ENCODE results near the gene MAP3K15. TPM values are rescaled to one million over a fixed set of nuclear protein-coding genes. Genes with fewer than 3 reads are reported as not detected.

Gene MAP3K15
- total and polyA plus RNA-seq, 2 of the 13 experiments (the other 11 are each of a cell fraction or from before 2014, with no cell fraction given) = 3.9 to 6.4 TPM

DNA sequence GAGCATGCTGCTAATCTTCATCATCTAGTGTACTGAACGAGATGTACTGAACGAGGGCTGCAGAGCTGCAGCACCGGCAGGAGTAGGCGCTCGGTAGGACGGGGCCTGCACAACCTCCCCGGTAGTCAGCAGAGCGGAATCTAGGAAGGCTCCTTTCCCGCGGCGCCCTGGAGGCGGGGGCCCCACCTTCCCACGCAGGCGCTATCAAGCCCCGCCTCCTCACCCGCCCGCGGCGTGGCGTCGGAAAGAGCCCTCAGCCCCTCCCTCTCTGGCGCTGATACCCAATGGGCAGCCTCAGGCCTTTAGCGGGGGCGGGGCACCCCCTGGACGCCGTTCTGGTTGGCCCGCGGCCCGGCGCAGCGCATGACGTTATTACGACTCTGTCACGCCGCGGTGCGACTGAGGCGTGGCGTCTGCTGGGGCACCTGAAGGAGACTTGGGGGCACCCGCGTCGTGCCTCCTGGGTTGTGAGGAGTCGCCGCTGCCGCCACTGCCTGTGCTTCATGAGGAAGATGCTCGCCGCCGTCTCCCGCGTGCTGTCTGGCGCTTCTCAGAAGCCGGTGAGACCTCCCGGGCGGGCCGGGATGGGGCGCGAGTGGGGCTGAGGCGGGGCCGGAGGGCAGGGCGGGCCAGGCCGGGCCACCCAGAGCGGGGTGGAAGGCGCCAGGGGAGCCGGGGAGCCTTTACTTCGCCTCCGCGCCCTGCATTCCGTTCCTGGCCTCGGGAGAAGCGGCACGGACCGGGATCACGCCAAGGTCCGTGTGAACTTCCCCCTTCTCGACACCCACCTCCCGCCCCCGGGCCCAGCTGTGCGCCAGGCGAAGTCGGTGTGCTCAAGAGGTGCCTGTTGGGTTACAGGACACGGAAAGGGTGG, 171.5 kb downstream of the MAP3K15 start, which contains the start of gene PDHA1 (continued):
- TF ChIP-seq, protein P1, sequence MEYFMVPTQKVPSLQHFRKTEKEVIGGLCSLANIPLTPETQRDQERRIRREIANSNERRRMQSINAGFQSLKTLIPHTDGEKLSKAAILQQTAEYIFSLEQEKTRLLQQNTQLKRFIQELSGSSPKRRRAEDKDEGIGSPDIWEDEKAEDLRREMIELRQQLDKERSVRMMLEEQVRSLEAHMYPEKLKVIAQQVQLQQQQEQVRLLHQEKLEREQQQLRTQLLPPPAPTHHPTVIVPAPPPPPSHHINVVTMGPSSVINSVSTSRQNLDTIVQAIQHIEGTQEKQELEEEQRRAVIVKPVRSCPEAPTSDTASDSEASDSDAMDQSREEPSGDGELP (IDR thresholded peaks at IDR 0.05; ENCODE audit: borderline replicate concordance, low read depth) = peak; percentile 39; the same call in 1 of the 2 replicates
- TF ChIP-seq MAFF (IDR thresholded peaks at IDR 0.05; ENCODE audit: low read depth, low read length) (no peak), ZNF431 (CRISPR knock-in tag; IDR thresholded peaks at IDR 0.05; ENCODE audit: borderline replicate concordance, low read depth) (peak; percentile 67), POGZ (CRISPR knock-in tag; IDR thresholded peaks at IDR 0.05) (peak; percentile 18; the same call in 1 of the 2 replicates), ZZZ3 (CRISPR knock-in tag; IDR thresholded peaks at IDR 0.05; ENCODE audit: borderline replicate concordance) (no peak), HCFC1 (IDR thresholded peaks at IDR 0.05; ENCODE audit: low read depth, low read length) (peak; percentile 46)
- TF ChIP-seq, protein P2, sequence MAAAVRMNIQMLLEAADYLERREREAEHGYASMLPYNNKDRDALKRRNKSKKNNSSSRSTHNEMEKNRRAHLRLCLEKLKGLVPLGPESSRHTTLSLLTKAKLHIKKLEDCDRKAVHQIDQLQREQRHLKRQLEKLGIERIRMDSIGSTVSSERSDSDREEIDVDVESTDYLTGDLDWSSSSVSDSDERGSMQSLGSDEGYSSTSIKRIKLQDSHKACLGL (CRISPR knock-in tag; IDR thresholded peaks at IDR 0.05) = 0 out of 2 replicates have a peak, but pooled peaks have one; percentile 47
- TF ChIP-seq, protein P3, sequence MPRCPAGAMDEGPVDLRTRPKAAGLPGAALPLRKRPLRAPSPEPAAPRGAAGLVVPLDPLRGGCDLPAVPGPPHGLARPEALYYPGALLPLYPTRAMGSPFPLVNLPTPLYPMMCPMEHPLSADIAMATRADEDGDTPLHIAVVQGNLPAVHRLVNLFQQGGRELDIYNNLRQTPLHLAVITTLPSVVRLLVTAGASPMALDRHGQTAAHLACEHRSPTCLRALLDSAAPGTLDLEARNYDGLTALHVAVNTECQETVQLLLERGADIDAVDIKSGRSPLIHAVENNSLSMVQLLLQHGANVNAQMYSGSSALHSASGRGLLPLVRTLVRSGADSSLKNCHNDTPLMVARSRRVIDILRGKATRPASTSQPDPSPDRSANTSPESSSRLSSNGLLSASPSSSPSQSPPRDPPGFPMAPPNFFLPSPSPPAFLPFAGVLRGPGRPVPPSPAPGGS (CRISPR knock-in tag; IDR thresholded peaks at IDR 0.05) = no peak; the same call in 1 of the 2 replicates
- TF ChIP-seq, protein P4, sequence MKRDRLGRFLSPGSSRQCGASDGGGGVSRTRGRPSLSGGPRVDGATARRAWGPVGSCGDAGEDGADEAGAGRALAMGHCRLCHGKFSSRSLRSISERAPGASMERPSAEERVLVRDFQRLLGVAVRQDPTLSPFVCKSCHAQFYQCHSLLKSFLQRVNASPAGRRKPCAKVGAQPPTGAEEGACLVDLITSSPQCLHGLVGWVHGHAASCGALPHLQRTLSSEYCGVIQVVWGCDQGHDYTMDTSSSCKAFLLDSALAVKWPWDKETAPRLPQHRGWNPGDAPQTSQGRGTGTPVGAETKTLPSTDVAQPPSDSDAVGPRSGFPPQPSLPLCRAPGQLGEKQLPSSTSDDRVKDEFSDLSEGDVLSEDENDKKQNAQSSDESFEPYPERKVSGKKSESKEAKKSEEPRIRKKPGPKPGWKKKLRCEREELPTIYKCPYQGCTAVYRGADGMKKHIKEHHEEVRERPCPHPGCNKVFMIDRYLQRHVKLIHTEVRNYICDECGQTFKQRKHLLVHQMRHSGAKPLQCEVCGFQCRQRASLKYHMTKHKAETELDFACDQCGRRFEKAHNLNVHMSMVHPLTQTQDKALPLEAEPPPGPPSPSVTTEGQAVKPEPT (CRISPR knock-in tag; IDR thresholded peaks at IDR 0.05; ENCODE audit: low read depth) = no peak
- TF ChIP-seq, protein P5, sequence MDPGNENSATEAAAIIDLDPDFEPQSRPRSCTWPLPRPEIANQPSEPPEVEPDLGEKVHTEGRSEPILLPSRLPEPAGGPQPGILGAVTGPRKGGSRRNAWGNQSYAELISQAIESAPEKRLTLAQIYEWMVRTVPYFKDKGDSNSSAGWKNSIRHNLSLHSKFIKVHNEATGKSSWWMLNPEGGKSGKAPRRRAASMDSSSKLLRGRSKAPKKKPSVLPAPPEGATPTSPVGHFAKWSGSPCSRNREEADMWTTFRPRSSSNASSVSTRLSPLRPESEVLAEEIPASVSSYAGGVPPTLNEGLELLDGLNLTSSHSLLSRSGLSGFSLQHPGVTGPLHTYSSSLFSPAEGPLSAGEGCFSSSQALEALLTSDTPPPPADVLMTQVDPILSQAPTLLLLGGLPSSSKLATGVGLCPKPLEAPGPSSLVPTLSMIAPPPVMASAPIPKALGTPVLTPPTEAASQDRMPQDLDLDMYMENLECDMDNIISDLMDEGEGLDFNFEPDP (CRISPR knock-in tag; conservative IDR thresholded peaks at IDR 0.05) = no peak
- TF ChIP-seq, protein P6, sequence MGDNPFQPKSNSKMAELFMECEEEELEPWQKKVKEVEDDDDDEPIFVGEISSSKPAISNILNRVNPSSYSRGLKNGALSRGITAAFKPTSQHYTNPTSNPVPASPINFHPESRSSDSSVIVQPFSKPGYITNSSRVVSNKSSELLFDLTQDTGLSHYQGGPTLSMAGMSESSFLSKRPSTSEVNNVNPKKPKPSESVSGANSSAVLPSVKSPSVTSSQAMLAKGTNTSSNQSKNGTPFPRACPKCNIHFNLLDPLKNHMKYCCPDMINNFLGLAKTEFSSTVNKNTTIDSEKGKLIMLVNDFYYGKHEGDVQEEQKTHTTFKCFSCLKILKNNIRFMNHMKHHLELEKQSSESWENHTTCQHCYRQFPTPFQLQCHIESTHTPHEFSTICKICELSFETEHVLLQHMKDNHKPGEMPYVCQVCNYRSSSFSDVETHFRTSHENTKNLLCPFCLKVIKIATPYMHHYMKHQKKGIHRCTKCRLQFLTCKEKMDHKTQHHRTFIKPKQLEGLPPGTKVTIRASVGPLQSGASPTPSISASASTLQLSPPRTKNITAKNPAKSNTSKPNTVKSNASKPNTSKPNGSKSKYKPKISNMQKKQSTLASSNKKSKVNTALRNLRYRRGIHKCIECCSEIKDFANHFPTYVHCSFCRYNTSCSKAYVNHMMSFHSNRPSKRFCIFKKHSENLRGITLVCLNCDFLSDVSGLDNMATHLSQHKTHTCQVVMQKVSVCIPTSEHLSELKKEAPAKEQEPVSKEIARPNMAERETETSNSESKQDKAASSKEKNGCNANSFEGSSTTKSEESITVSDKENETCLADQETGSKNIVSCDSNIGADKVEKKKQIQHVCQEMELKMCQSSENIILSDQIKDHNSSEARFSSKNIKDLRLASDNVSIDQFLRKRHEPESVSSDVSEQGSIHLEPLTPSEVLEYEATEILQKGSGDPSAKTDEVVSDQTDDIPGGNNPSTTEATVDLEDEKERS (CRISPR knock-in tag; IDR thresholded peaks at IDR 0.05) = no peak
- TF ChIP-seq, protein P7, sequence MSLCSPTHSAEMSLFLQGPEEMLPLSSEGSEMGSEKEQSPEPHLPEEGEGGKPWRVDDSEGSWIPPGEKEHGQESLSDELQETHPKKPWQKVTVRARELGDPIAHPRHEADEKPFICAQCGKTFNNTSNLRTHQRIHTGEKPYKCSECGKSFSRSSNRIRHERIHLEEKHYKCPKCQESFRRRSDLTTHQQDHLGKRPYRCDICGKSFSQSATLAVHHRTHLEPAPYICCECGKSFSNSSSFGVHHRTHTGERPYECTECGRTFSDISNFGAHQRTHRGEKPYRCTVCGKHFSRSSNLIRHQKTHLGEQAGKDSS (CRISPR knock-in tag; IDR thresholded peaks at IDR 0.05; ENCODE audit: borderline replicate concordance, low read depth) = no peak
- TF ChIP-seq, protein P8, sequence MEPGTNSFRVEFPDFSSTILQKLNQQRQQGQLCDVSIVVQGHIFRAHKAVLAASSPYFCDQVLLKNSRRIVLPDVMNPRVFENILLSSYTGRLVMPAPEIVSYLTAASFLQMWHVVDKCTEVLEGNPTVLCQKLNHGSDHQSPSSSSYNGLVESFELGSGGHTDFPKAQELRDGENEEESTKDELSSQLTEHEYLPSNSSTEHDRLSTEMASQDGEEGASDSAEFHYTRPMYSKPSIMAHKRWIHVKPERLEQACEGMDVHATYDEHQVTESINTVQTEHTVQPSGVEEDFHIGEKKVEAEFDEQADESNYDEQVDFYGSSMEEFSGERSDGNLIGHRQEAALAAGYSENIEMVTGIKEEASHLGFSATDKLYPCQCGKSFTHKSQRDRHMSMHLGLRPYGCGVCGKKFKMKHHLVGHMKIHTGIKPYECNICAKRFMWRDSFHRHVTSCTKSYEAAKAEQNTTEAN (CRISPR knock-in tag; conservative IDR thresholded peaks at IDR 0.05) = no peak
- TF ChIP-seq, protein P9, sequence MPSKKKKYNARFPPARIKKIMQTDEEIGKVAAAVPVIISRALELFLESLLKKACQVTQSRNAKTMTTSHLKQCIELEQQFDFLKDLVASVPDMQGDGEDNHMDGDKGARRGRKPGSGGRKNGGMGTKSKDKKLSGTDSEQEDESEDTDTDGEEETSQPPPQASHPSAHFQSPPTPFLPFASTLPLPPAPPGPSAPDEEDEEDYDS (CRISPR knock-in tag; IDR thresholded peaks at IDR 0.05) = peak; percentile 50
